Hepatocyte (in vitro differentiated cells): ENCODE data around the gene CARD19. TPM values are rescaled to one million over a fixed set of nuclear protein-coding genes. Genes with fewer than 3 reads are reported as not detected.
A peak's percentile ranks its signal among the peaks of the same experiment; 100 is the strongest.

Source experiments
- DNase-seq: peaks from one replicate; pipeline ENCODE4 v3.0.0-alpha.2; 2016; ENCODE audit warnings: low spot score
- H2AFZ ChIP-seq: fragments of 200-600 bp; sonication (generic); 2 replicates; pipeline ENCODE4 v1.6.0; 2016; ENCODE audit warnings: antibody characterized with exemption, mild to moderate bottlenecking
- H3K27ac ChIP-seq: fragments of 200-600 bp; sonication (generic); 2 replicates; pipeline ENCODE4 v1.5.1; 2016; ENCODE audit warnings: mild to moderate bottlenecking
- H3K27me3 ChIP-seq: fragments of 200-600 bp; sonication (generic); 2 replicates; pipeline ENCODE4 v1.6.1; 2016
- H3K36me3 ChIP-seq: fragments of 200-600 bp; sonication (generic); replicated peaks from 2 replicates; pipeline ENCODE4 v1.5.1; 2016; ENCODE audit warnings: low read depth; ENCODE audit not compliant: insufficient read depth
- H3K4me1 ChIP-seq: fragments of 200-600 bp; sonication (generic); 2 replicates; pipeline ENCODE4 v1.5.1; 2016; ENCODE audit warnings: mild to moderate bottlenecking, moderate library complexity; ENCODE audit not compliant: insufficient read depth
- H3K4me2 ChIP-seq: fragments of 200-600 bp; sonication (generic); 2 replicates; pipeline ENCODE4 v1.6.0; 2016
- H3K4me3 ChIP-seq: fragments of 200-600 bp; sonication (generic); 2 replicates; pipeline ENCODE4 v1.5.1; 2016; ENCODE audit warnings: mild to moderate bottlenecking
- H3K79me2 ChIP-seq: fragments of 200-600 bp; sonication (generic); 2 replicates; pipeline ENCODE4 v1.6.0; 2017; ENCODE audit warnings: mild to moderate bottlenecking
- H3K9me2 ChIP-seq: fragments of 200-600 bp; sonication (generic); replicated peaks from 2 replicates; pipeline ENCODE4 v1.6.0; 2017; ENCODE audit warnings: mild to moderate bottlenecking; ENCODE audit not compliant: insufficient read depth
- H3K9me3 ChIP-seq: fragments of 200-600 bp; sonication (generic); 2 replicates; pipeline ENCODE4 v1.5.1; 2016; ENCODE audit warnings: low read depth, mild to moderate bottlenecking
- H4K20me1 ChIP-seq: fragments of 200-600 bp; sonication (generic); 2 replicates; pipeline ENCODE4 v1.6.0; 2016; ENCODE audit warnings: mild to moderate bottlenecking; ENCODE audit not compliant: insufficient read depth, poor library complexity, severe bottlenecking
- EZH2 ChIP-seq: fragments of 200-600 bp; sonication (generic); IDR thresholded peaks from 2 replicates; pipeline ENCODE4 v1.6.1; 2016; ENCODE audit warnings: antibody characterized with exemption, mild to moderate bottlenecking, borderline replicate concordance
- EZH2phosphoT487 ChIP-seq: fragments of 200-600 bp; sonication (generic); IDR thresholded peaks from one replicate; pipeline ENCODE4 v1.6.1; 2018; ENCODE audit warnings: antibody characterized with exemption, mild to moderate bottlenecking, low read depth, moderate library complexity; ENCODE audit not compliant: unreplicated experiment, severe bottlenecking
- WGBS: methylation state at CpG from one replicate; pipeline ENCODE4 v1.1.6; 2016; ENCODE audit warnings: low lambda C conversion rate; ENCODE audit errors: missing lambda C conversion rate; 5-methylcytosine and 5-hydroxymethylcytosine counted together
- polyA plus RNA-seq: library from polyadenylated mRNA; unstranded; fragments of >200 nt; fragmentation: Nextera tagmentation; extraction: Ambion mirVana; gene quantifications from 2 replicates; pipeline ENCODE4 v1.2.1, GENCODE V29; 2016
- total RNA-seq: library from RNA; depleted of rRNA; stranded (reverse); fragments of >200 nt; gene quantifications from 2 replicates; pipeline ENCODE4 v1.2.3, GENCODE V29; 2014
- TF ChIP-seq, protein P1 (sequence below): fragments of 200-600 bp; sonication (generic); IDR thresholded peaks from 2 replicates; pipeline ENCODE4 v1.5.1; 2016; ENCODE audit warnings: antibody characterized with exemption, mild to moderate bottlenecking; ENCODE audit not compliant: poor library complexity

CARD19 gene
- total and polyA plus RNA-seq, 2 experiments from 2014 or later: 51.3 to 72.1 TPM

- H3K4me1 ChIP-seq: peaks cover 4% of the 10 kb centered on the region
- H3K79me2 ChIP-seq: no peaks in the 10 kb centered on the region
- no peak overlapping the region for H3K4me2 ChIP-seq
- H3K27me3 ChIP-seq: no peaks in the 10 kb centered on the region
- WGBS: 80% methylated on average over 18 of the region's 18 CpGs
- no peak for TF ChIP-seq EZH2phosphoT487
- TF ChIP-seq, protein P1, sequence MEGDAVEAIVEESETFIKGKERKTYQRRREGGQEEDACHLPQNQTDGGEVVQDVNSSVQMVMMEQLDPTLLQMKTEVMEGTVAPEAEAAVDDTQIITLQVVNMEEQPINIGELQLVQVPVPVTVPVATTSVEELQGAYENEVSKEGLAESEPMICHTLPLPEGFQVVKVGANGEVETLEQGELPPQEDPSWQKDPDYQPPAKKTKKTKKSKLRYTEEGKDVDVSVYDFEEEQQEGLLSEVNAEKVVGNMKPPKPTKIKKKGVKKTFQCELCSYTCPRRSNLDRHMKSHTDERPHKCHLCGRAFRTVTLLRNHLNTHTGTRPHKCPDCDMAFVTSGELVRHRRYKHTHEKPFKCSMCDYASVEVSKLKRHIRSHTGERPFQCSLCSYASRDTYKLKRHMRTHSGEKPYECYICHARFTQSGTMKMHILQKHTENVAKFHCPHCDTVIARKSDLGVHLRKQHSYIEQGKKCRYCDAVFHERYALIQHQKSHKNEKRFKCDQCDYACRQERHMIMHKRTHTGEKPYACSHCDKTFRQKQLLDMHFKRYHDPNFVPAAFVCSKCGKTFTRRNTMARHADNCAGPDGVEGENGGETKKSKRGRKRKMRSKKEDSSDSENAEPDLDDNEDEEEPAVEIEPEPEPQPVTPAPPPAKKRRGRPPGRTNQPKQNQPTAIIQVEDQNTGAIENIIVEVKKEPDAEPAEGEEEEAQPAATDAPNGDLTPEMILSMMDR: no peak
- no peak for TF ChIP-seq EZH2
- H4K20me1 ChIP-seq: no peaks in the 10 kb centered on the region
- no peak overlapping the region for H3K4me3 ChIP-seq
- H2AFZ ChIP-seq: no peak overlapping the region
- H3K9me3 ChIP-seq: no peaks in the 10 kb centered on the region
- no peaks in the 10 kb centered on the region for H3K36me3 ChIP-seq
- H3K9me2 ChIP-seq: no peaks in the 10 kb centered on the region
- peak; percentile 6 for DNase-seq
- no peak overlapping the region for H3K27ac ChIP-seq
Observed at GRCh38 chr9:93082841-93083411, 13.1 kb upstream of the CARD19 start.

DNA sequence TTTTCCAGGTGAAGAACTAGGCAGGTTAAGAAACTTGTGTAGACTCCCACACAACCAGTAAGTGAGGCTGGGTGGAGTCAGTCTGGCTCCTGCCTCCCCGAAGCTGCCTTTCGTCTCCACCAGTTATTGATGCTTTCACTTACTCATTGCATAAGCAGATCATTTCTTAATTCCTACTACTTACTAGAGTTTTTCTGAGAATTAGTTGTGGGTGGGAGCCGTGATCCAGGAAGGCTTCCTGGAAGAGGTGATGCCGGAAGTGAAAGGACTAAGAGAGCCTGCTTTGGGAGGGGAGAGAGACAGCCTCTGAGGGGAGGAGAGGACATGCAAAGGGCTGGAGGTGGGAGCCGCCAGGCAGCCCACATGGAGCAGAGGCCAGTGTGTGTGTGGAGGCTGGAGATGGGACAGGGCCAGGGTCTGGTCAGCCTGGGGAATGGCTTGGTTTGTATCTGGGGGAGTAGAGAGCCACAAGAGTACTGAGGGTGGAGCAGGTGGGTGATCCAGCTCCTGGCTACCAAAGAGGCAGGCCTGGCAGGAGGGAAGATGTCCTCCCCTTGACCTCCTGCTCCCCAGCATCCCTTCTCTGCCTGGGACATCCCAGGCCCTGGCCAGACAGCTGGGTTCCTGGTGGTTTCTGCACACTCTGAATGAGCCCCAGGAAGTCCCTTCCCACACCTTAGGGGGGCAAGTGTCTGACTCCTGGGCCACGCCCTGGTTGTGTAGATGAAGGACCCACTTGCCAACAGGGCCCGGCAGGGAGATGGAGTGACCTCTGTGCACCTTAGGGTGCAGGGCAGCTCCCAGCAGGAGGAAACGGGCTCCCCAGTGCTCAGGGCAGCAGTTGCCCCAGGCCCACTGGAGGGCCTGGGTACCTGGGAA, 12.2 kb upstream of the CARD19 start:
- Histone ChIP-seq H3K27ac (no peak overlapping the region), H3K27me3 (no peaks in the 10 kb centered on the region), H3K4me2 (no peak overlapping the region), H3K9me3 (no peaks in the 10 kb centered on the region), H3K4me3 (no peak overlapping the region), H3K36me3 (no peaks in the 10 kb centered on the region), H3K9me2 (no peaks in the 10 kb centered on the region), H3K79me2 (no peaks in the 10 kb centered on the region), H3K4me1 (peaks cover 4% of the 10 kb centered on the region), H4K20me1 (no peaks in the 10 kb centered on the region), H2AFZ (no peak overlapping the region)
- no peak for DNase-seq
- 90% methylated on average over 8 of the region's 8 CpGs for WGBS
- TF ChIP-seq, protein P1: no peak
- TF ChIP-seq EZH2 (no peak), EZH2phosphoT487 (no peak)

GRCh38 chr9:93084471-93084881, 11.5 kb upstream of the CARD19 start:
- no peak for TF ChIP-seq EZH2phosphoT487
- TF ChIP-seq, protein P1: no peak
- no peak for TF ChIP-seq EZH2
- no peak overlapping the region for H3K27ac ChIP-seq
- no peak for DNase-seq
- no peak overlapping the region for H3K4me3 ChIP-seq
- no peak overlapping the region for H2AFZ ChIP-seq
- H3K9me2 ChIP-seq: no peaks in the 10 kb centered on the region
- H3K9me3 ChIP-seq: no peaks in the 10 kb centered on the region
- WGBS: 95% methylated on average over 6 of the region's 6 CpGs
- no peaks in the 10 kb centered on the region for H3K27me3 ChIP-seq
- no peak overlapping the region for H3K4me2 ChIP-seq
- no peaks in the 10 kb centered on the region for H4K20me1 ChIP-seq
- no peaks in the 10 kb centered on the region for H3K79me2 ChIP-seq
- H3K4me1 ChIP-seq: peaks cover 4% of the 10 kb centered on the region
- no peaks in the 10 kb centered on the region for H3K36me3 ChIP-seq
